Uterus (tissue), 4 donors: ENCODE data around the gene BBS9. TPM values are rescaled to one million over a fixed set of nuclear protein-coding genes. Genes with fewer than 3 reads are reported as not detected.

Experiments used
- DNase-seq, 2 donors: peaks; one replicate each; pipeline ENCODE4 v3.0.0-alpha.2; 2019 to 2020
- H3K27ac ChIP-seq, 2 donors: fragments of 200-600 bp; sonication (generic); 1 replicate in 1 of 2; 2 replicates in 1 of 2; pipeline ENCODE4 v1.5.1; 2016 to 2018
- H3K27me3 ChIP-seq, 2 donors: fragments of 200-600 bp; sonication (generic); one replicate each; pipeline ENCODE4 v1.5.1; 2018 to 2019; ENCODE audit warnings: control low read depth in 1 of 2
- H3K36me3 ChIP-seq, 2 donors: fragments of 200-600 bp; sonication (generic); one replicate each; pipeline ENCODE4 v1.5.1; 2019; ENCODE audit warnings: control low read depth in 1 of 2
- H3K4me1 ChIP-seq, 2 donors: fragments of 200-600 bp; sonication (generic); one replicate each; pipeline ENCODE4 v1.5.1; 2018 to 2019; ENCODE audit warnings: control low read depth in 1 of 2
- H3K4me3 ChIP-seq, 2 donors: fragments of 200-600 bp; sonication (generic); 1 replicate in 1 of 2; 2 replicates in 1 of 2; pipeline ENCODE4 v1.5.1; 2018 to 2019; ENCODE audit warnings: mild to moderate bottlenecking in 1 of 2
- H3K9me3 ChIP-seq, 2 donors: fragments of 200-600 bp; sonication (generic); one replicate each; pipeline ENCODE4 v1.5.1; 2019; ENCODE audit warnings: control low read depth in 1 of 2
- POLR2A ChIP-seq, 2 donors: fragments of 450-650 bp; IDR thresholded peaks; one replicate each; pipeline ENCODE4 v1.6.1; 2016; ENCODE audit warnings: antibody characterized with exemption in 2 of 2, mild to moderate bottlenecking in 1 of 2, moderate library complexity in 1 of 2
- intact Hi-C: fragments of 100-400 bp; cut with DNase I; formaldehyde crosslinking; loops from one replicate; pipeline ENCODE4 v1.15.1; 2023; ENCODE audit warnings: low total_unique reads
- total RNA-seq, 4 donors: library from RNA; depleted of rRNA in 3 of 4; stranded (reverse); fragments of >200 nt in 3 of 4; gene quantifications; one replicate each; pipeline versions ENCODE4 v1.1.0 to v1.2.4, GENCODE V29; 2014 to 2023
- TF ChIP-seq, protein P1 (sequence below), 4 experiments: fragments of 200-600 bp in 2 of 4; fragments of 450-650 bp in 2 of 4; sonication (generic) in 2 of 4; IDR thresholded peaks; one replicate each; pipeline ENCODE4 v1.5.1; 2016 to 2019; ENCODE audit warnings: antibody characterized with exemption in 4 of 4, mild to moderate bottlenecking in 2 of 4, moderate library complexity in 1 of 4
- donor health status: DM: yes; HTN: yes; CAD: no.

BBS9 gene
- total RNA-seq, 4 donors from 2014 or later: 24.1 to 77.4 (median 39.4) TPM

DNA sequence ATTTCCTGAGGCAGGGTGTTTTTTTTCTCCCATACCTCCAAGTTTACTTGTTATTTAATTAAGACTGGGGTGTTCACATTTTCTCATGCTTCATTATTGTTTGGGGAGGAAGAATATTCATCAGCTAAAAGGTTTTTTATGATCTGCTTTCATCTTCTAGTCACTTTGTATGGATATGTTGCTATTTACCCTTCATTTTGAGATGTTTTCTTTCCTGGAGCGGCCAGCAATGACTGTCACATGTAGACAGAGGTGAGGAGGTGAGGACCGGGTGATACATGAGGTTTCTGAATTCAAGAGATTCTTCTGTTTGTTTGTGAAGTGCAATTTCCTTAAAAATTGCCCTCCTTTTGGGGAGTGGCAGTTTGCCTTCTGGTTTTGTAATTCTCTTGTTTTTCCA is 514.2 kb downstream of the BBS9 start:
- DNase-seq: no peak
- Histone ChIP-seq H3K36me3 (no peaks in the 10 kb centered on the region), H3K27ac (no peak overlapping the region), H3K9me3 (no peaks in the 10 kb centered on the region), H3K4me1 (no peaks in the 10 kb centered on the region), H3K27me3 (no peaks in the 10 kb centered on the region), H3K4me3 (no peak overlapping the region)
- TF ChIP-seq, protein P1, sequence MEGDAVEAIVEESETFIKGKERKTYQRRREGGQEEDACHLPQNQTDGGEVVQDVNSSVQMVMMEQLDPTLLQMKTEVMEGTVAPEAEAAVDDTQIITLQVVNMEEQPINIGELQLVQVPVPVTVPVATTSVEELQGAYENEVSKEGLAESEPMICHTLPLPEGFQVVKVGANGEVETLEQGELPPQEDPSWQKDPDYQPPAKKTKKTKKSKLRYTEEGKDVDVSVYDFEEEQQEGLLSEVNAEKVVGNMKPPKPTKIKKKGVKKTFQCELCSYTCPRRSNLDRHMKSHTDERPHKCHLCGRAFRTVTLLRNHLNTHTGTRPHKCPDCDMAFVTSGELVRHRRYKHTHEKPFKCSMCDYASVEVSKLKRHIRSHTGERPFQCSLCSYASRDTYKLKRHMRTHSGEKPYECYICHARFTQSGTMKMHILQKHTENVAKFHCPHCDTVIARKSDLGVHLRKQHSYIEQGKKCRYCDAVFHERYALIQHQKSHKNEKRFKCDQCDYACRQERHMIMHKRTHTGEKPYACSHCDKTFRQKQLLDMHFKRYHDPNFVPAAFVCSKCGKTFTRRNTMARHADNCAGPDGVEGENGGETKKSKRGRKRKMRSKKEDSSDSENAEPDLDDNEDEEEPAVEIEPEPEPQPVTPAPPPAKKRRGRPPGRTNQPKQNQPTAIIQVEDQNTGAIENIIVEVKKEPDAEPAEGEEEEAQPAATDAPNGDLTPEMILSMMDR (IDR thresholded peaks at IDR 0.05): no peak
- no peak for TF ChIP-seq POLR2A (IDR thresholded peaks at IDR 0.05)
- intact Hi-C loops: no loop called here

GRCh38 chr7:33644489-33644888 is 515.1 kb downstream of the BBS9 start:
- intact Hi-C loops: no loop called here
- Histone ChIP-seq H3K27ac (no peak overlapping the region), H3K9me3 (no peaks in the 10 kb centered on the region), H3K4me1 (no peaks in the 10 kb centered on the region), H3K27me3 (no peaks in the 10 kb centered on the region), H3K4me3 (no peak overlapping the region), H3K36me3 (no peaks in the 10 kb centered on the region)
- no peak for DNase-seq
- no peak for TF ChIP-seq POLR2A (IDR thresholded peaks at IDR 0.05)
- TF ChIP-seq, protein P1 (IDR thresholded peaks at IDR 0.05): no peak

- TF ChIP-seq POLR2A (IDR thresholded peaks at IDR 0.05): no peak
- TF ChIP-seq, protein P1 (IDR thresholded peaks at IDR 0.05): no peak
- Histone ChIP-seq H3K27me3 (no peaks in the 10 kb centered on the region), H3K4me3 (no peak overlapping the region), H3K27ac (no peak overlapping the region), H3K9me3 (no peaks in the 10 kb centered on the region), H3K36me3 (no peaks in the 10 kb centered on the region), H3K4me1 (no peaks in the 10 kb centered on the region)
- intact Hi-C loops: no loop called here
- DNase-seq: no peak
Measured at GRCh38 chr7:33645104-33645503, 515.7 kb downstream of the BBS9 start.

- intact Hi-C loops: no loop called here
- Histone ChIP-seq H3K4me1 (no peaks in the 10 kb centered on the region), H3K36me3 (no peaks in the 10 kb centered on the region), H3K9me3 (no peaks in the 10 kb centered on the region), H3K27me3 (no peaks in the 10 kb centered on the region), H3K4me3 (no peak overlapping the region), H3K27ac (no peak overlapping the region)
- DNase-seq: no peak
- TF ChIP-seq, protein P1 (IDR thresholded peaks at IDR 0.05): no peak
- TF ChIP-seq POLR2A (IDR thresholded peaks at IDR 0.05): no peak
Measured at GRCh38 chr7:33646166-33646565, 516.8 kb downstream of the BBS9 start.

GRCh38 chr7:33646891-33647391 is 517.6 kb downstream of the BBS9 start:
- no peaks in the 10 kb centered on the region for H3K9me3 ChIP-seq
- H3K4me3 ChIP-seq: no peak overlapping the region
- H3K36me3 ChIP-seq: no peaks in the 10 kb centered on the region
- no peak for DNase-seq
- no peaks in the 10 kb centered on the region for H3K4me1 ChIP-seq
- intact Hi-C loops: no loop called here
- no peak overlapping the region for H3K27ac ChIP-seq
- TF ChIP-seq POLR2A (IDR thresholded peaks at IDR 0.05): no peak
- TF ChIP-seq, protein P1 (IDR thresholded peaks at IDR 0.05): no peak
- no peaks in the 10 kb centered on the region for H3K27me3 ChIP-seq
